Loucy (cell line): Measurements from ENCODE around the gene VWA1.

Source experiments
- H2AFZ ChIP-seq: fragments of 200-600 bp; sonication (generic); 2 replicates; pipeline ENCODE4 v1.6.0; 2016; ENCODE audit warnings: antibody characterized with exemption, mild to moderate bottlenecking, low read length, moderate library complexity
- H3F3A ChIP-seq: fragments of 200-600 bp; 2 replicates; pipeline ENCODE4 v1.6.0; 2016; ENCODE audit warnings: antibody characterized with exemption, low read depth, mild to moderate bottlenecking
- H3K27me3 ChIP-seq: fragments of 200-600 bp; sonication (generic); 2 replicates; pipeline ENCODE4 v1.6.1; 2014; ENCODE audit warnings: low read length, mild to moderate bottlenecking; ENCODE audit not compliant: insufficient read depth, poor library complexity, severe bottlenecking
- H3K36me3 ChIP-seq: fragments of 200-600 bp; sonication (generic); 2 replicates; pipeline ENCODE4 v1.6.1; 2016; ENCODE audit warnings: low read length; ENCODE audit not compliant: insufficient read depth
- H3K4me1 ChIP-seq: fragments of 200-600 bp; sonication (generic); 2 replicates; pipeline ENCODE4 v1.5.1; 2014; ENCODE audit warnings: low read length, mild to moderate bottlenecking; ENCODE audit not compliant: insufficient read depth, poor library complexity, severe bottlenecking
- H3K4me2 ChIP-seq: fragments of 200-600 bp; sonication (generic); 2 replicates; pipeline ENCODE4 v1.6.0; 2014; ENCODE audit warnings: antibody characterized with exemption, low read length, low read depth, mild to moderate bottlenecking; ENCODE audit not compliant: poor library complexity, severe bottlenecking
- H3K4me3 ChIP-seq: fragments of 200-600 bp; sonication (generic); 2 replicates; pipeline ENCODE4 v1.5.1; 2014; ENCODE audit warnings: low read length, mild to moderate bottlenecking, mixed read lengths; ENCODE audit not compliant: poor library complexity, severe bottlenecking
- H3K79me2 ChIP-seq: fragments of 200-600 bp; sonication (generic); 2 replicates; pipeline ENCODE4 v1.6.1; 2014; ENCODE audit warnings: low read length; ENCODE audit not compliant: insufficient read depth
- H3K9ac ChIP-seq: fragments of 200-600 bp; sonication (generic); 2 replicates; pipeline ENCODE4 v1.6.0; 2014; ENCODE audit warnings: mild to moderate bottlenecking, low read depth, low read length, moderate library complexity; ENCODE audit not compliant: poor library complexity, severe bottlenecking
- H3K9me2 ChIP-seq: fragments of 200-600 bp; sonication (generic); replicated peaks from 2 replicates; pipeline ENCODE4 v1.6.1; 2016; ENCODE audit warnings: low read depth, low read length, mixed read lengths
- H3K9me3 ChIP-seq: fragments of 200-600 bp; sonication (generic); 2 replicates; pipeline ENCODE4 v1.6.1; 2014; ENCODE audit warnings: mild to moderate bottlenecking, antibody characterized with exemption, low read length, low read depth; ENCODE audit not compliant: insufficient read depth
- H4K20me1 ChIP-seq: fragments of 200-600 bp; sonication (generic); 2 replicates; pipeline ENCODE4 v1.6.0; 2014; ENCODE audit warnings: antibody characterized with exemption, low read length, mild to moderate bottlenecking; ENCODE audit not compliant: insufficient read depth, poor library complexity, severe bottlenecking
- EZH2phosphoT487 ChIP-seq: fragments of 200-600 bp; IDR thresholded peaks from 2 replicates; pipeline ENCODE4 v1.6.1; 2018; ENCODE audit warnings: antibody characterized with exemption, mild to moderate bottlenecking, moderate library complexity, borderline replicate concordance
- TF ChIP-seq, protein P1 (sequence below): fragments of 200-600 bp; sonication (generic); conservative IDR thresholded peaks from 2 replicates; pipeline ENCODE4 v1.5.1; 2014; ENCODE audit warnings: mild to moderate bottlenecking, antibody characterized with exemption, low read length

Gene VWA1

DNA sequence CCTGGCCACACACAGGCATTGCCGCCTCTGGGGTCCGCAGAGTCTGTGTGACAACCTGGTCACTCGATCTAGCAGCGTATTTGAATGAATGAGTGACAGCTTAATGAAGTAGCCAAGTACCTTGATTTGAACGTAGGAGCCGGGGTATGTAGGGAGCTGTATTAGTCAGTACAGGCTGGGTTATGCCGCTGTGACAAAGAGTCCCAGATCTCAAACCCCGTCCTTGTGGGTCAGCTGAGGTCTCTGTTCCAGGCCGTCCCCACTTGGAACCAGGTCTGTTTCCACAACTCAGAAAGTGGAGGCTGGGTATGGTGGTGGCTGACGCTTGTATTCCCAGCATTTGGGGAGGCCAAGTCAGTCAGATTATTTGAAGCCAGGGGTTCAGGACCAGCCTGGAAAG, 56.1 kb downstream of the VWA1 start:
- Histone ChIP-seq H2AFZ (no peak overlapping the region), H3K27me3 (no peaks in the 10 kb centered on the region), H4K20me1 (no peaks in the 10 kb centered on the region), H3K4me2 (no peak overlapping the region), H3K9me2 (no peaks in the 10 kb centered on the region), H3K9ac (no peak overlapping the region), H3K36me3 (peaks cover 6% of the 10 kb centered on the region; the same call in 1 of the 2 replicates), H3K79me2 (no peaks in the 10 kb centered on the region), H3K4me3 (no peak overlapping the region), H3F3A (no peaks in the 10 kb centered on the region), H3K4me1 (no peaks in the 10 kb centered on the region), H3K9me3 (no peaks in the 10 kb centered on the region)
- TF ChIP-seq EZH2phosphoT487 = no peak
- TF ChIP-seq, protein P1, sequence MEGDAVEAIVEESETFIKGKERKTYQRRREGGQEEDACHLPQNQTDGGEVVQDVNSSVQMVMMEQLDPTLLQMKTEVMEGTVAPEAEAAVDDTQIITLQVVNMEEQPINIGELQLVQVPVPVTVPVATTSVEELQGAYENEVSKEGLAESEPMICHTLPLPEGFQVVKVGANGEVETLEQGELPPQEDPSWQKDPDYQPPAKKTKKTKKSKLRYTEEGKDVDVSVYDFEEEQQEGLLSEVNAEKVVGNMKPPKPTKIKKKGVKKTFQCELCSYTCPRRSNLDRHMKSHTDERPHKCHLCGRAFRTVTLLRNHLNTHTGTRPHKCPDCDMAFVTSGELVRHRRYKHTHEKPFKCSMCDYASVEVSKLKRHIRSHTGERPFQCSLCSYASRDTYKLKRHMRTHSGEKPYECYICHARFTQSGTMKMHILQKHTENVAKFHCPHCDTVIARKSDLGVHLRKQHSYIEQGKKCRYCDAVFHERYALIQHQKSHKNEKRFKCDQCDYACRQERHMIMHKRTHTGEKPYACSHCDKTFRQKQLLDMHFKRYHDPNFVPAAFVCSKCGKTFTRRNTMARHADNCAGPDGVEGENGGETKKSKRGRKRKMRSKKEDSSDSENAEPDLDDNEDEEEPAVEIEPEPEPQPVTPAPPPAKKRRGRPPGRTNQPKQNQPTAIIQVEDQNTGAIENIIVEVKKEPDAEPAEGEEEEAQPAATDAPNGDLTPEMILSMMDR = no peak
